Measurements from ENCODE around the gene CD36.

DNA sequence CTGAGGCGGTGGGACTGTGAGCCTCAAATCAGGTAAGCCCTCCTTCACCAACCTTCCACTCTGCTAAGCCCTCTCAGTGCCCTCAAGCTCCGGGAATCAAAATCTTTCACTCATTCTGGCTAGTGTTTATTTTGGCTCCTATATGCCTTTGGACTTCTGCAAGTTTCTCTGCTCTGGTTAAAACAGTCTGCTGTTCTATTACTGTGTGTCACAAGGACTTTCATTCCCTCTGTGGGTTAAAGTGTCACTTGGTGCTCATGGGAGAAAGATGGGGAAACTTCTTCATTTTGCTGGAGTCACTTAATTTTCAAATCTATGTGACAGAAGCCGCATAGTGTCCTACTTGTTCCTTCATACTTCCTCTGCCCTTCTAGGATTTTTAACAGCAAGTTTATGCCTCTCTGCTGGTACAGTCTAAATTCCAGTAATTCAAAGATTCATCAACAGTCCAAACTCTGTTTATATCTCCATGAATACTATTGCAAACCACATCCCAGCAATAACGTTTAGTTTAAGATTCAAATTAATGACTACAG, 61.3 kb downstream of the CD36 start:
- TF ChIP-seq GATA3 (IDR thresholded peaks at IDR 0.05; ENCODE audit: low read depth, low read length): no peak
- TF ChIP-seq GATA2 (IDR thresholded peaks at IDR 0.05; ENCODE audit: low read depth, low read length): no peak
